Vein endothelial cell (primary cell): Measurements from ENCODE around the gene TGFBI. TPM values are rescaled to one million over a fixed set of nuclear protein-coding genes. Genes with fewer than 3 reads are reported as not detected.

Source experiments
- small RNA-seq: library from RNA; depleted of rRNA; stranded (forward); fragments of <200 nt; gene quantifications from one replicate; pipeline ENCODE3, GENCODE V24; 2012
- total RNA-seq: library from RNA; depleted of rRNA; stranded (reverse); fragments of >200 nt; gene quantifications from 2 replicates; pipeline ENCODE4 v1.2.3, GENCODE V29; 2012

Gene TGFBI
- total RNA-seq = 7.6 and 22.9 TPM in 2 replicates

DNA sequence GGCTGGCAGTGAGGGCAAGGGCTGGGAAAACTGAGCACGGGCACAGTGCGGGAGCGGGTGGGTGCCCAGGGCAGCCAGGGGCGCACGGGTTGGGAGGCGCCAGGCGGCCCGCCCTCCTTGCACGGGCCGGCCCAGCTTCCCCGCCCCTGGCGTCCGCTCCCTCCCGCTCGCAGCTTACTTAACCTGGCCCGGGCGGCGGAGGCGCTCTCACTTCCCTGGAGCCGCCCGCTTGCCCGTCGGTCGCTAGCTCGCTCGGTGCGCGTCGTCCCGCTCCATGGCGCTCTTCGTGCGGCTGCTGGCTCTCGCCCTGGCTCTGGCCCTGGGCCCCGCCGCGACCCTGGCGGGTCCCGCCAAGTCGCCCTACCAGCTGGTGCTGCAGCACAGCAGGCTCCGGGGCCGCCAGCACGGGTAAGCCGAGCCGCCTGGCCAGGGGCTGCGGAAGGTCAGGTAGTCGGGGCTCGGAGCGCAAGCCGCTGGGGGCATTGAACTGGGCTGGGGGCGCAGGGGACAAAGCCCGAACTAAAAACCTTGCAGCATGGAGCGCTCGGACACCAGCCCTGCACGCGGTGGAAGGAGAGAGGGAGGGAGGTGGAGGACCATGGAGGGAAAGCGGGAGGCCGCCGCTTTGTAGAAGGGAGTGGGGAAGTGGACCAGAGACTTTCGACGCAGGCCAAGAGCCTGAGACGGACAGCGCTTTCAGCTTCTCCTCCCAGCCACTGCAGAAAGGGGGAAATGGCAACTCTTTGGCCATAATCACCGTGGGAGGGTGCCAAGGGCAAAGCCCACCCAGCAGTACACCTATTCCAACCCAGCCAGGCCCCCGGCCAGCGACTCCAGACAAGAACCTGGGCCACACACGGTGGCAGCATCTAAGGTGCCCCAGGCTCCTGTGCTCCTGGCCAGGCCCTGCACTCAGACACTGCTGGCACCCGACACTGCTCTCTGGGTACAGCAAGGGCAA, at the start of gene TGFBI:
Gene TGFBI (plus strand): TSS at position 207 of the 961 bp plus-strand sequence. CDS start 68 bp downstream, at position 275.

Small RNAs within 50 kb of the gene (small RNA-seq; reads per million reads assigned to genes)
- 2.7 reads per million, percentile 85 among the genes with 10 or more reads in this experiment for gene VTRNA2-1

Other genes starting within 250 kb of the TGFBI start
- gene SLC25A48, start 194.3 kb upstream of the TGFBI start, total RNA-seq = not detected in 2 replicates
- gene IL9, start 133.1 kb upstream of the TGFBI start, total RNA-seq = not detected in 2 replicates
- not detected in 2 replicates for gene LECT2, start 74.0 kb upstream of the TGFBI start, total RNA-seq
- 52.6 and 68.3 TPM in 2 replicates for gene SMAD5, start 103.9 kb downstream of the TGFBI start, total RNA-seq
- gene SMIM32, start 164.2 kb downstream of the TGFBI start, total RNA-seq = not detected in 2 replicates